Measurements from ENCODE around the gene FXN. TPM values are rescaled to one million over a fixed set of nuclear protein-coding genes. Genes with fewer than 3 reads are reported as not detected.

Gene FXN
- total RNA-seq, 1 donor = 2.2 TPM

- Histone ChIP-seq H3K27me3 (ENCODE audit: insufficient read depth, low read length) (peaks cover 3% of the 10 kb centered on the region), H3K27ac (ENCODE audit: low read depth, low read length) (no peak overlapping the region), H3K4me2 (ENCODE audit: insufficient read depth, low read length) (no peak overlapping the region), H3K79me2 (ENCODE audit: insufficient read depth, low read length) (no peaks in the 10 kb centered on the region), H4K20me1 (ENCODE audit: insufficient read depth, low read length) (no peaks in the 10 kb centered on the region), H3K4me3 (ENCODE audit: insufficient read depth, low read length) (no peak overlapping the region), H3K36me3 (ENCODE audit: insufficient read depth, low read length) (no peaks in the 10 kb centered on the region), H3K9me3 (ENCODE audit: low read depth, low read length) (no peaks in the 10 kb centered on the region), H2AFZ (ENCODE audit: low read length) (no peak overlapping the region), H3K4me1 (ENCODE audit: insufficient read depth, low read length) (no peaks in the 10 kb centered on the region)
- no peak for TF ChIP-seq CTCF (IDR thresholded peaks at IDR 0.05; ENCODE audit: extremely low read depth, low read depth, low read length)
- no peak for DNase-seq (ENCODE audit: insufficient read length, low spot score, missing footprints)
Measured at GRCh38 chr9:69009708-69010107, 25.8 kb upstream of the FXN start.

DNA sequence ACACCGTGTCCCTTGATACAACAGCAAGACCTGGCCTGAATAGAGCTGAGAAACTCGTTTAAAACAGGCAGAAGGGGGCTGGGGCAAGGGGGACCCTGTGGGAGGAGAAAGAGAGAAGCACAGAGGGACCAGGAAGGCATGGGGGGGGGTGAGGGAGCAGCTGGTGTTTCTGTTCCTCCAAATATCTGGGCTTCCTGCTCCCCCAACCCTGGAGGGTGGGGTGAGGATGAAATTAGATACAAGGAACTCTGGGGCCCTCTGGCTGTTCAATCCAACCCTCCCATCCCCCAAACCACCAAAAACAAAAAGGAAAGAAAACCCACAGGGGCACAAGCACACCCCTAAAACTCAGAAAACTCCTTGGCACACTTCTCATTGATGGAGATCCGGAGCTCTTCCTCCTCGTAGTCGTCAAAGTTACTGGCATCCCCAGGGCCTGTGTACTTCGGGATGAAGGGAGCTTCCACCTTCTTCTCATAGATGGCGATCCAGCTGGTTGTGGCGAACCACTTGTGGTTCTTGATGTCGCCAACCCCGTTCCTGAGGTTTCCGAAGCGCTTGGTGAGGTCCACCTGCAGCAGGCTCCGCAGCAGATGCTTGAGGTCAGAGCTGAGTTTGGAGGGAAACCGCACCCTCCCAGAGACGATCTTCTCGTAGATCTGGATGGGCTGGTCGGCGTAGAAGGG, 22.7 kb upstream of the FXN start:
- no peak overlapping the region for H3K4me3 ChIP-seq (ENCODE audit: insufficient read depth, low read length)
- H3K4me1 ChIP-seq (ENCODE audit: insufficient read depth, low read length) = no peaks in the 10 kb centered on the region
- H3K27ac ChIP-seq (ENCODE audit: low read depth, low read length) = no peak overlapping the region
- TF ChIP-seq CTCF (IDR thresholded peaks at IDR 0.05; ENCODE audit: extremely low read depth, low read depth, low read length) = no peak
- no peak overlapping the region for H3K4me2 ChIP-seq (ENCODE audit: insufficient read depth, low read length)
- H3K9me3 ChIP-seq (ENCODE audit: low read depth, low read length) = no peaks in the 10 kb centered on the region
- H3K36me3 ChIP-seq (ENCODE audit: insufficient read depth, low read length) = no peaks in the 10 kb centered on the region
- no peaks in the 10 kb centered on the region for H4K20me1 ChIP-seq (ENCODE audit: insufficient read depth, low read length)
- no peak for DNase-seq (ENCODE audit: insufficient read length, low spot score, missing footprints)
- no peak overlapping the region for H2AFZ ChIP-seq (ENCODE audit: low read length)
- H3K79me2 ChIP-seq (ENCODE audit: insufficient read depth, low read length) = no peaks in the 10 kb centered on the region
- no peaks in the 10 kb centered on the region for H3K27me3 ChIP-seq (ENCODE audit: insufficient read depth, low read length)

DNA sequence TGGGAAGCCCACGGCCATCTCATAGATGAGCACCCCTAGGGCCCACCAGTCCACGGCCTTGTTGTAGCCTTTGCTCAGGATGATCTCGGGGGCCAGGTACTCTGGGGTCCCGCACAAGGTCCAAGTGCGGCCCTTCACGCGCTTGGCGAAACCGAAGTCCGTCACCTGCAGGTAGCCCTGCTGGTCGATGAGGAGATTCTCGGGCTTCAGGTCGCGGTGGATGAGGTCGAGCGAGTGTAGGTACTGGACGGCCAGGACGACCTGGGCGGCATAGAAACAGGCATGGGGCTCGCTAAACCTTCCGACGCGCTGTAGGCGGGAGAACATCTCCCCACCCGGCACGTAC, 22.2 kb upstream of the FXN start:
- Histone ChIP-seq H3K4me2 (ENCODE audit: insufficient read depth, low read length) (no peak overlapping the region), H3K9me3 (ENCODE audit: low read depth, low read length) (no peaks in the 10 kb centered on the region), H3K79me2 (ENCODE audit: insufficient read depth, low read length) (no peaks in the 10 kb centered on the region), H3K4me3 (ENCODE audit: insufficient read depth, low read length) (no peak overlapping the region), H3K4me1 (ENCODE audit: insufficient read depth, low read length) (no peaks in the 10 kb centered on the region), H4K20me1 (ENCODE audit: insufficient read depth, low read length) (no peaks in the 10 kb centered on the region), H3K36me3 (ENCODE audit: insufficient read depth, low read length) (no peaks in the 10 kb centered on the region), H3K27ac (ENCODE audit: low read depth, low read length) (no peak overlapping the region), H2AFZ (ENCODE audit: low read length) (no peak overlapping the region), H3K27me3 (ENCODE audit: insufficient read depth, low read length) (no peaks in the 10 kb centered on the region)
- TF ChIP-seq CTCF (IDR thresholded peaks at IDR 0.05; ENCODE audit: extremely low read depth, low read depth, low read length) = no peak
- DNase-seq (ENCODE audit: insufficient read length, low spot score, missing footprints) = no peak

DNA sequence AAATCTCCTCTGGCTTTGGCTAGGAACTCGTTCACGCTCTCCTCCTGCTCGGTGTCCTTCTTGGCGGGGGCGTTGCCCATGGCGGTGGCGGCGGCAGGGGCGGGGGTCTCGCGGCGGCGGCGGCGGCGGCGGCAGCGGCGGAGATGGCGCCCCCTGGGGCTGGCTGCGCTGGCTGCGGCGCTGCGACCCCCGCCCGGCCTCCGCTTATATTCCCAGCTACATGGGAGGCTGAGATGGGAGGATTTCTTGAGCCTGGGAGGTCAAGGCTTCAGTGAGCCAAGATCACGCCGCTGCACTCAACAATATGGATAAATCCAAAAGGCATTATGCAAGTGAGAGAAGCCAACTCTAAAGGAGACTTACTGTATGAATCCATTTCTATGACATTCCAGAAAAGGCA, 21.5 kb upstream of the FXN start, which contains the start of gene PRKACG:
Gene PRKACG (minus strand): TSS at position 101 of the 400 bp plus-strand sequence. CDS start 21 bp downstream, at position 80.
- Histone ChIP-seq H3K36me3 (ENCODE audit: insufficient read depth, low read length) (no peaks in the 10 kb centered on the region), H3K27ac (ENCODE audit: low read depth, low read length) (no peak within 1 kb of the TSS), H3K4me2 (ENCODE audit: insufficient read depth, low read length) (no peak within 1 kb of the TSS), H3K4me3 (ENCODE audit: insufficient read depth, low read length) (no peak within 1 kb of the TSS), H3K9me3 (ENCODE audit: low read depth, low read length) (no peaks in the 10 kb centered on the region), H2AFZ (ENCODE audit: low read length) (no peak within 1 kb of the TSS), H4K20me1 (ENCODE audit: insufficient read depth, low read length) (no peaks in the 10 kb centered on the region), H3K79me2 (ENCODE audit: insufficient read depth, low read length) (no peaks in the 10 kb centered on the region), H3K4me1 (ENCODE audit: insufficient read depth, low read length) (no peaks in the 10 kb centered on the region), H3K27me3 (ENCODE audit: insufficient read depth, low read length) (no peaks in the 10 kb centered on the region)
- no peak for TF ChIP-seq CTCF (IDR thresholded peaks at IDR 0.05; ENCODE audit: extremely low read depth, low read depth, low read length)
- DNase-seq (ENCODE audit: insufficient read length, low spot score, missing footprints) = no peak
